Activated CD4-positive, alpha-beta T cell treated with anti-CD3 and anti-CD28 coated beads, Interleukin-2, amount 10 ng/mL, durations not matched to agents 24 days and 14 days (primary cell): Measurements from ENCODE around the gene TOGARAM1. TPM values are rescaled to one million over a fixed set of nuclear protein-coding genes. Genes with fewer than 3 reads are reported as not detected.

Experiments
- DNase-seq: peaks from one replicate; pipeline ENCODE4 v3.0.0; 2022
- H3K27ac Mint-ChIP-seq: one replicate; pipeline ENCODE4 v1.8.0; 2022; ENCODE audit warnings: mild to moderate bottlenecking, mixed read lengths
- H3K27me3 Mint-ChIP-seq: one replicate; pipeline ENCODE4 v1.8.0; 2022; ENCODE audit warnings: mixed read lengths
- H3K36me3 Mint-ChIP-seq: one replicate; pipeline ENCODE4 v1.8.0; 2022; ENCODE audit warnings: low read depth, mild to moderate bottlenecking, mixed read lengths
- H3K4me1 Mint-ChIP-seq: one replicate; pipeline ENCODE4 v1.8.0; 2021; ENCODE audit warnings: mixed read lengths
- H3K4me3 Mint-ChIP-seq: one replicate; pipeline ENCODE4 v1.8.0; 2022; ENCODE audit warnings: mild to moderate bottlenecking, moderate library complexity, mixed read lengths
- H3K9me3 Mint-ChIP-seq: one replicate; pipeline ENCODE4 v1.8.0; 2021; ENCODE audit warnings: mixed read lengths
- intact Hi-C: fragments of 100-400 bp; cut with micrococcal nuclease; formaldehyde crosslinking; loops from one replicate; pipeline ENCODE4 v1.15.1; 2023
- total RNA-seq: library from RNA; stranded (reverse); gene quantifications from 2 replicates; pipeline ENCODE4 v1.2.3, GENCODE V29; 2022

Gene TOGARAM1
- total RNA-seq, 1 donor from 2014 or later: 7.6 TPM

DNA sequence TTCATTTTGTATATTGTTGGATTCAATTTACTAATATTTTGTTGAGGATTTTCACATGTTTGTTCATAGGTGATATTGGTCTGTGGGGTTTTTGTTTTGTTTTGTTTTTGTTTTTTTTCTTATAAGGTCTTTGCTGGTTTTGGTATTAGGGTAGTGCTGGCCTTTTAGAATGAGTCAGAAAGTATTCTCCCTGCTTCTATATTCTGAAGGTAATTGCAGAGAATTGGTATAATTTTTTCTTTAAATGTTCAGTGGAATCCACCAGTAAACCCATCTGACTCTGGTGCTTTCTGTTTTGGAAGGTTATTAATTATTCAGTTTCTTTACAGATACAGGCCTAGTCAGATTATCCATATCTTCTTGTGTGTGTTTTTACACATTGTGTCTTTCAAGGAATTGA lies 8.9 kb downstream of the TOGARAM1 start:
- H3K36me3 Mint-ChIP-seq: peaks cover 37% of the 10 kb centered on the region
- no peak overlapping the region for H3K4me3 Mint-ChIP-seq
- no peak for DNase-seq
- peaks cover 3% of the 10 kb centered on the region for H3K9me3 Mint-ChIP-seq
- no peaks in the 10 kb centered on the region for H3K27me3 Mint-ChIP-seq
- no peak overlapping the region for H3K27ac Mint-ChIP-seq
- intact Hi-C loops: no loop called here
- H3K4me1 Mint-ChIP-seq: peaks cover 54% of the 10 kb centered on the region

DNA sequence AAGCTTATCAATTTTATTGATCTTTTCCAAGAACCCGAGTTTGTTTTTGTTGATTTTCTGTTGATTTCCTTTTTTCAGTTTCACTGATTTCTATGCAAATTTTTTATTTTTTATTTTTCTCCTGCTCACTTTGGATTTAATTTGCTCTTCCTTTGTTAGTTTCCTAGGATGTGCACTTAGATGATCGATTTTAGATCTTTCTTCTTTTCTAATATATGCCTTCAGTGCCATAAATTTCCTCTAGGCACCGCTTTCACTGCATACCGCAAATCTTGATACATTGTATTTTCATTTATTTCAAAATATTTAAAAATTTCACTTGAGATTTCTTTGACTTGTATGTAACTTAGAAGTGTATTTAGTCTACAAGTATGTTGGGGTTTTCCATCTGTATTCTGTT lies 9.5 kb downstream of the TOGARAM1 start:
- Mint-ChIP-seq H3K4me1 (peaks cover 57% of the 10 kb centered on the region), H3K4me3 (no peak overlapping the region), H3K36me3 (peaks cover 41% of the 10 kb centered on the region), H3K27ac (no peak overlapping the region), H3K9me3 (peaks cover 3% of the 10 kb centered on the region), H3K27me3 (no peaks in the 10 kb centered on the region)
- DNase-seq: no peak
- intact Hi-C loops: no loop called here

DNA sequence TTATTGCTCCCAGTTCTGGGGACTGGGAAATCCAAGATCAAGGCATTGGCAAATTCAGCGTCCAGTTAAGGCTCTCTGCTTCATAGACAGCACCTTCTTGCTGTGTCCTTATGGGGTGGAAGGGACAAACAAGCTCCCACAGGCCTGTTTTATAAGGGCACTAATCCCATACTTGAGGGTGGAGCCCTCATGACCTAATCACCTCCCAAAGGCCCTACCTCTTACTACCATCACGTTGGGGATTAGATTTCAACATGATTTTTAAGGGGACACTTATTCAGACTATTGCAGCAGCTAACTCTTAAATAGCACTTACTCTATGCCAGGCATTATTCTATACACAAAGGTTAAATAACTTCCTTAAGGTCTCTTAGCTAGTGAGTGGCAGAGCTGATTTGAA lies 17.3 kb downstream of the TOGARAM1 start:
- Mint-ChIP-seq H3K27me3 (no peaks in the 10 kb centered on the region), H3K4me1 (peaks cover 21% of the 10 kb centered on the region), H3K36me3 (peaks cover 13% of the 10 kb centered on the region), H3K9me3 (no peaks in the 10 kb centered on the region), H3K27ac (no peak overlapping the region), H3K4me3 (no peak overlapping the region)
- intact Hi-C loops: no loop called here
- no peak for DNase-seq

DNA sequence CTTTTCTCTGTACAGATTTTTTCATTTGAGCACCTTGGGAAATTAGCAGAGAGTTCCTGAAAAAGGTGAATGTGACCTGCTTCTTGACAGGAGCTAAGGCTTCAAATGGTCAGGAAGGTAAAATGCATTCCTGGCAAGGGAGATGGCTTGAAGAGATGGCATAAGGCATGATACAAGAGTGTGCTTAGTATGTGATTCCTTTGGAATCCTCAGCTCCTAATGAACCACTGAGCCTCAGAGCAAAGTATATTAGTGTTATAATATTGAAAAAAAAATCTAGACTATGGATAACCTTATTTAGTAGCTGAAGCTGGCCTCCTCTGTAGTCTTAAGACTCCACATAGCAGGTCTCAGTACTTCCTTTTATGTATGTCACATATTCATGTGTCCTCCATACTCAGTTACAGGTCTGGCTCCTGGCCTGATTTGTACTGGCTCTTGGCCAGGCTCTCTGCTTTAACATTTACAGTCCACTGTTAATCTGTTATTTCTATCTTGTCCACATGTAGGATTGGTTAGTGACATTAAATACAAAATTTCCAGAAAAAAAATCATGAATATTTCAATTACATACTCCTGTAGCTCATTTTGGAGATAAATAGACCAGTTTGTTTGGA lies 17.9 kb downstream of the TOGARAM1 start:
- Mint-ChIP-seq H3K4me3 (no peak overlapping the region), H3K27me3 (no peaks in the 10 kb centered on the region), H3K27ac (no peak overlapping the region), H3K36me3 (peaks cover 13% of the 10 kb centered on the region), H3K9me3 (no peaks in the 10 kb centered on the region), H3K4me1 (peaks cover 21% of the 10 kb centered on the region)
- DNase-seq: no peak
- intact Hi-C loops: no loop called here

DNA sequence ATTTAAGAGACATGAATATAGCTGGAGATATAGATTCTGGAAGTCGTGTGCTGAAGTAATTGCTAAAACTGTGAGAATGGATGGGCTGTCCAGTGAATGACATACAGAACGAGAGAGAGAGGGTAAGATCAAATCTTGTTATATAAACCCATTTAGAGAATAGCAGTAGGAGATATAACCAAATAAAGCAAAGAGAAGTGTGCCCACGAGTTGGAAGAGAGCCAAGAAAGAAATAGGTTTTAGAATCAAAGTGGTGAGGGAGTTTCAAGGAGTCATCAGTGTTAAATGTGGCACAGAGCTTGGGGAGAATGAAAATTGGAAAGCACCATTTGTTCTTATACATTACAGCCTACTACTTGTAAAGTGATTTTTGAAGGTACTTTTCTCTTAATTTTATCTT lies 19.2 kb downstream of the TOGARAM1 start:
- Mint-ChIP-seq H3K4me3 (no peak overlapping the region), H3K9me3 (no peaks in the 10 kb centered on the region), H3K27me3 (no peaks in the 10 kb centered on the region), H3K36me3 (peaks cover 10% of the 10 kb centered on the region), H3K27ac (peak overlapping the region; percentile 11), H3K4me1 (peaks cover 19% of the 10 kb centered on the region)
- intact Hi-C loops: no loop called here
- DNase-seq: no peak

DNA sequence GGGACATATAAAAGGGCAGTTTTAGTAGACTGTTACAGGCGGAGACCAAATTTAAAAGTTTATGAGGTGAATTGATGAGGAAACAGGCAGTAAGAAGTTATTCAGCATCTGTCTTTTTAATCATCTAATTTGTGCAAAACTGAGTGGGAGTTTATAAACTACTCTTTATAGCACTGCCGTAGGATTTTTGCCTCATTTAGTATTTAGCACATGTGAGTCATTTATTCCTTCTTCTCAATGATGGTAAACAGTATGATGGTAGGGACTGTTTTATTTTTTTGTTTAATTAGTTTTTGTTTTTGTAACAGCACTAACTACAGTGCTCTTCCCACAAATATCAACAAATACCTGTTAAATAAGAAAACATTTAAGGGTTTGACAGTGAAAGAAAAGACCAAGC lies 20.6 kb downstream of the TOGARAM1 start:
- H3K27ac Mint-ChIP-seq: peak overlapping the region; percentile 57
- no peaks in the 10 kb centered on the region for H3K9me3 Mint-ChIP-seq
- DNase-seq: no peak
- no peaks in the 10 kb centered on the region for H3K27me3 Mint-ChIP-seq
- intact Hi-C loops: loop anchor here (2.0 kb wide), 1 partner anchor 20 kb away; the partner anchor contains the start of gene TOGARAM1
- no peak overlapping the region for H3K4me3 Mint-ChIP-seq
- peaks cover 6% of the 10 kb centered on the region for H3K36me3 Mint-ChIP-seq
- peaks cover 17% of the 10 kb centered on the region for H3K4me1 Mint-ChIP-seq

DNA sequence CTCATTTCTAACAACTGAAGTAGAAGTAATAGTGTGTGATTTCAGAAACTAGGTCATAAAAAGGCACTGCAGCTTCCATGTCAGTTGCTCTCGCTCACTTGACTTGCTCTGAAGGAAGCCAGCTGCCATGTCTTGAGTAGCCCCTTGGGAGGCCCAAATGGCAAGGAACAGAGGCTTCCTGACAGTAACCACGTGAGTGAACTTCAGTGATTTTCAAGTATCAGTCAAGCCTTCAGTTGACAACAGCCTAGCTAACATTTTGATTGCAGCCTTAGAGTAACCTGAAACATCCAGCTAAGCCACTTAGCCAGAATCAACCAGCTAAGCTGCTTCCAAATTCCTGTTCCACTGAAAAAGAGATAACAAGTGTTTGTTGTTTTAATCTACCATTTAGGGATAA lies 26.7 kb downstream of the TOGARAM1 start:
- Mint-ChIP-seq H3K4me1 (no peaks in the 10 kb centered on the region), H3K4me3 (no peak overlapping the region), H3K9me3 (no peaks in the 10 kb centered on the region), H3K36me3 (peaks cover 4% of the 10 kb centered on the region), H3K27ac (no peak overlapping the region), H3K27me3 (no peaks in the 10 kb centered on the region)
- intact Hi-C loops: no loop called here
- no peak for DNase-seq

DNA sequence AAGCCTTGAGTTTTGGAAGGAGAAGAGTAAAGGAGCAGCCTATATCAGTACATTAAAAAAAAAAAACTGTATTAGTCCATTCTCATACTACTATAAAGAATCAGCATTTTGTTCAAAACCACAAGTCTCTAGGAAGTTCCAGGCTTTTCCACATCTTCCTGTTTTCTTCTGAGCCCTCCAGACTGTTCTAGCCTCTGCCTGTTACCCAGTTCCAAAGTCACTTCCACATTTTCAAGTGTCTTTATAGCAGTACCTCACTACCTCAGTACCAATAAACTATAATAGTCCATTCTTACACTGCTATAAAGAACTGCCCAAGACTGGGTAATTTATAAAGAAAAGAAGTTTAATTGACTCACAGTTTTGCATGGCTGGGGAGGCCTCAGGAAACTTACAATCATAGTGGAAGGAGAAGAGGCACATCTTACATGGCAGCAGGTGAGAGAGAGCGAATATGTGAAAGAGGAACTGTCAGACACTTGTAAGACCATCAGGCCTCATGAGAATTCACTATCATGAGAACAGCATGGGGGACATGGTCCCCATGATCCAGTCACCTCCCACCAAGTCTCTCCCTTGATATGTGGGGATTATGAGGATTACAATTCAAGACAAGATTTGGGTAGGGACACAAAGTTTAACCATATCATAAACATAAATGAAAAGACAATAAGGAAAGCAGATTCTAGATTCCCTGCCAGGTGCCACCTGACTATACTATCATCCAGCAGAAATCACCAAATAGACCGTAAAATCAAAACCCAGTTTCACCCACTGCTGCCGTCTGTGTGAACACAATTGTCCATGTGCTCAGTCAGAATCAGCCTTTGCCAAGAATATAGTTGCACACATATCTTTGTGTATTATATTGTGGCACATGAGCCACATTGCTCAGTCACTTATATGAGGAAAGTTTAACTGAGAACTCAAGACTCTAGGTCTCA lies 27.8 kb downstream of the TOGARAM1 start:
- no peak overlapping the region for H3K27ac Mint-ChIP-seq
- DNase-seq: no peak
- no peaks in the 10 kb centered on the region for H3K4me1 Mint-ChIP-seq
- H3K9me3 Mint-ChIP-seq: no peaks in the 10 kb centered on the region
- H3K4me3 Mint-ChIP-seq: no peak overlapping the region
- intact Hi-C loops: no loop called here
- H3K27me3 Mint-ChIP-seq: no peaks in the 10 kb centered on the region
- peaks cover 6% of the 10 kb centered on the region for H3K36me3 Mint-ChIP-seq

DNA sequence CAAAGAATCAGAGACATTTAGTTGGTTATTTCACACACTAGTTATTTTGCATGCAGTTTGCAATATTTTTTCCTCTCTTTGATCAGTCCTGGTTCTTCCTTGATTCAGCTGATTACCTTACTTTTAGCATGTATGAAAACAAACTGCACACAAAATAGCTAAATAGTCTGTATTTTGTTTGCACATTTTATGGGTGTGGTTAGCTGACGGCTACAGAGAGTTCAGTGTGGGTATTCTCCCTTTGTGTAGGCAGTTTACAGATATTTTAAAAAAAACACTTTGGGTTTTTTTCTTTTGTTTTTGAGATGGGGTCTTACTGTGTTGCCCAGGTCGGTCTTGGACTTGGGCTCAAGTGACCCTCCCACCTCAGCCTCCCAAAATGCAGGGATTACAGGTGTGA lies 28.5 kb downstream of the TOGARAM1 start:
- Mint-ChIP-seq H3K9me3 (no peaks in the 10 kb centered on the region), H3K27me3 (no peaks in the 10 kb centered on the region), H3K4me1 (no peaks in the 10 kb centered on the region), H3K4me3 (no peak overlapping the region), H3K36me3 (peaks cover 6% of the 10 kb centered on the region), H3K27ac (no peak overlapping the region)
- intact Hi-C loops: no loop called here
- DNase-seq: no peak

DNA sequence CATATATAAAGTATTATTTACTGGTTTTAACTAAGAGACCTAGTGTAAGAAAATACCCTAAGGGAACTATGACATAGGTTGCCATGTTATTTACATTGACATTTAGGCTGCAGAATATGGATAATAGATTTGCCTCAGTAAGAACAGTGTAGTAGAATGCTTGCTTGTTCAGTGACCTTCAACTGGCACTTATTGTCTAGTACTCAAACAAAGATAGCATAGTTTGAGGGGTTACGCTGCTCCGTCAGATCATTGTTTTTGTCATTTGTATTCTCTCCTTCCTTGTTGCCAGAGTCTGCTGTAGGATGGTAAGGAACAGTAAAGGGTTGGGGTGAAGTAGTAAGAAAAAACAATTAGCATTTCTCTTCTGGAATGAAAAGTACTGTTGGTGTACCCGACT lies 33.2 kb downstream of the TOGARAM1 start:
- intact Hi-C loops: no loop called here
- Mint-ChIP-seq H3K27me3 (no peaks in the 10 kb centered on the region), H3K27ac (no peak overlapping the region), H3K4me3 (no peak overlapping the region), H3K9me3 (no peaks in the 10 kb centered on the region), H3K4me1 (no peaks in the 10 kb centered on the region), H3K36me3 (peaks cover 15% of the 10 kb centered on the region)
- DNase-seq: no peak

DNA sequence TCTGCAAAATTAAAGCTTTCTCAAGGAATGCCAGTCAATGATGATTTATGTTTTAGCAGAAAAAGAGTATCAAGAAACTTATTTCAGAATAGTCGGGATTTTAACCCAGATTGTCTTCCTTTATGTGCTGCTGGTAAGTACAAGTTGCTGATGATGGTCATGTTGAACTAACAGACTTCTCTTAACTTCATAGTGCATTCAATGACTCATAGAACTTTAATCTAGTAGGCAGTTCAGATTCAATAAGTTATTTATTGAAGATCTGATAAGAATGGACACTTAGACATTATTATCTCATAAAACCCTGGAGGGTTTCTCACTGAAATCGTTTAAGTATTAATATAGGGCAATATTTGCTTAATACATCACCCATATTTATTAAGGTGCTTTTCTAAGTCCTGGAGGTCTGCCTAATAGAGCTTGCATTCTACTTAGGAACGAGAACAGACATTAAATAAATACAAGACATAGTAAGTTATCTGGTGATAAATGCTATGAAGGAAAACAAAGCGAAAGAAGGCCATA lies 33.8 kb downstream of the TOGARAM1 start:
- Mint-ChIP-seq H3K4me3 (no peak overlapping the region), H3K27me3 (no peaks in the 10 kb centered on the region), H3K9me3 (no peaks in the 10 kb centered on the region), H3K36me3 (peaks cover 19% of the 10 kb centered on the region), H3K27ac (no peak overlapping the region), H3K4me1 (no peaks in the 10 kb centered on the region)
- intact Hi-C loops: no loop called here
- no peak for DNase-seq

DNA sequence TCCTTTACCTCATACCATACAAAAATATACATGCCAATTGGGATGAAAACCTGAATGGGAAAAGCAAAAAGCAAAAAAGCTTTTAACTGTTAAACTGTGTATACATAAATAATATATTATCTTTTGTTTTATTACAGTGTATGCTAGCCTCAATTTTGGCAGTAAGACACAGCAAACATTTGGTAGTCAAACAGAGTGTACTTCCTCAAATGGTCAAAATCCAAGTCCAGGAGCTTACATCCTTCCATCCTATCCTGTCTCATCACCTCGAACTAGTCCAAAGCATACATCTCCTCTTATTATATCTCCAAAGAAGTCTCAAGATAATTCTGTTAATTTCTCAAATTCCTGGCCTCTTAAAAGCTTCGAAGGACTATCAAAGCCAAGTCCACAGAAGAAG lies 41.9 kb downstream of the TOGARAM1 start:
- H3K27me3 Mint-ChIP-seq: no peaks in the 10 kb centered on the region
- H3K36me3 Mint-ChIP-seq: peaks cover 14% of the 10 kb centered on the region
- H3K4me3 Mint-ChIP-seq: no peak overlapping the region
- H3K4me1 Mint-ChIP-seq: no peaks in the 10 kb centered on the region
- no peaks in the 10 kb centered on the region for H3K9me3 Mint-ChIP-seq
- DNase-seq: no peak
- intact Hi-C loops: no loop called here
- no peak overlapping the region for H3K27ac Mint-ChIP-seq

DNA sequence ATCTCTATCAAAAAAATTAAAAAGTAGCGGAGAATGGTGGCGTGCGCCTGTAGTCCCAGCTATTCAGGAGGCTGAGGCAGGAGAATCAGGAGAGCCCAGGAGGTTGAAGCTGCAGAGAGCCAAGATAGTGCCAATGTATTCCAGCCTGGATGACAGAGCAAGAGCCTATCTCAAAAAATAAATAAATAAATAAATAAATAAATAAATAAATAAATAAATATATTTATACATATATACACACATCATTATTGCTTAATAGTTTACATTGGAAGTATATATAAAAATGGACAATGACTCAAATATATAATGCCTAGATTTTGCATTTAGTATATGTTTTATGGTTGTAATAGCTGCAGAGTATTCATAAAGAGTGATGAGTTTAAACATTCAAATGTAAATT lies 53.1 kb downstream of the TOGARAM1 start:
- intact Hi-C loops: no loop called here

DNA sequence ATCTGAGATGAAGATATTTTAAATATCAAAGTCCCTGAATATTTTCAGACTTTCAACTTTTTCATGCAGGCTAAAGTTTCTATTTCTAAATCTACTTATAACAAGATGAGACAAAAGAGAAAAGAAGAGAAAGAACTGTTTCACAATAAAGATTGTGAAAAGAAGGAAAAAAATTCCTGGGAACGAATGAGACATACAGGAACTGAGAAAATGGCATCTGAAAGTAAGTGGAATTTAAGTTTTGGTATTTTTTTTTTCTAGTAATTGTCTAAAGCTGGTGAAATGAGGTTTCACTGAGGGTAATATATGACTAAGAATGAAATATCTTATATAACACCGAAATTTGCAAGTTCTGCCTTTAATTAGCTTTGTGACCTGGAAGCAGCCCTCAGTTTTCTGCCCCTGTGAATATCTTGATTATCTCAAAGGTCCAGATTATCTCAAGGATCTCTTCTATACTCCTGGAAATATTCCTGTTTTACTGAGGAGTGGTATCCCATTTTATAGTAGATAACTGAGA lies 66.2 kb downstream of the TOGARAM1 start:
- Mint-ChIP-seq H3K4me1 (peaks cover 2% of the 10 kb centered on the region), H3K27me3 (no peaks in the 10 kb centered on the region), H3K36me3 (peaks cover 5% of the 10 kb centered on the region), H3K27ac (no peak overlapping the region), H3K4me3 (no peak overlapping the region), H3K9me3 (no peaks in the 10 kb centered on the region)
- intact Hi-C loops: no loop called here
- DNase-seq: no peak

More for the DNA sequence above, 53.1 kb downstream of the TOGARAM1 start:
- Mint-ChIP-seq H3K27me3 (no peaks in the 10 kb centered on the region), H3K9me3 (no peaks in the 10 kb centered on the region), H3K27ac (no peak overlapping the region), H3K4me3 (no peak overlapping the region), H3K4me1 (no peaks in the 10 kb centered on the region), H3K36me3 (peaks cover 14% of the 10 kb centered on the region)
- no peak for DNase-seq
